ENCODE measurements around the gene TBX4. TPM values are rescaled to one million over a fixed set of nuclear protein-coding genes. Genes with fewer than 3 reads are reported as not detected.

The TBX4 gene
- total RNA-seq, result 0.07 TPM in 1 of 2 replicates, not detected in the other

GRCh38 chr17:61452301-61453290 lies at the start of gene TBX4:
Gene TBX4 (plus strand): TSS chr17:61452422. CDS start chr17:61456491, 4,069 bp downstream.

Other genes starting within 250 kb of the TBX4 start
- gene TBX2, start 52.6 kb upstream of the TBX4 start, total RNA-seq, result 20.4 and 63.1 TPM in 2 replicates
- 0.13 TPM in 1 of 2 replicates, not detected in the other for gene NACA2, start 138.8 kb downstream of the TBX4 start, total RNA-seq

All from smooth muscle cell of the pulmonary artery (primary cell).